Measurements from ENCODE around the gene MRPL19. TPM values are rescaled to one million over a fixed set of nuclear protein-coding genes. Genes with fewer than 3 reads are reported as not detected.

MRPL19 gene
- total and polyA plus RNA-seq, 2 of the 13 experiments (the other 11 are each of a cell fraction or from before 2014, with no cell fraction given): 43.2 to 163 TPM

GRCh38 chr2:75646583-75647425 lies at the start of gene MRPL19 (continued):
- TF ChIP-seq HMGXB4 (CRISPR knock-in tag; IDR thresholded peaks at IDR 0.05; ENCODE audit: borderline replicate concordance in 1 of 2, low read depth in 1 of 2): peak; percentile 95 to 98; a peak in 3 of 4 replicates
- 0 out of 2 replicates have a peak, but pooled peaks have one; percentile 24 for TF ChIP-seq MTF1 (CRISPR knock-in tag; IDR thresholded peaks at IDR 0.05)
- TF ChIP-seq DDIT3 (CRISPR knock-in tag; IDR thresholded peaks at IDR 0.05): no peak
- TF ChIP-seq ZNF749 (CRISPR knock-in tag; IDR thresholded peaks at IDR 0.05; ENCODE audit: borderline replicate concordance): no peak
- TF ChIP-seq FOSL1 (CRISPR knock-in tag; IDR thresholded peaks at IDR 0.05; ENCODE audit: borderline replicate concordance): peak; percentile 44; the same call in 1 of the 2 replicates
- TF ChIP-seq REST (IDR thresholded peaks at IDR 0.05; ENCODE audit: borderline replicate concordance in 1 of 2, low read depth in 1 of 2, low read length in 2 of 2): peak in 1 of 2 experiments; percentile 72; a peak in 1 of 4 replicates
- TF ChIP-seq RERE (CRISPR knock-in tag; IDR thresholded peaks at IDR 0.05; ENCODE audit: low read depth): peak; percentile 66; the same call in 1 of the 2 replicates
- TF ChIP-seq IRF1 (CRISPR knock-in tag; IDR thresholded peaks at IDR 0.05; ENCODE audit: low read depth): peak; percentile 86
- peak; percentile 94; the same call in 1 of the 2 replicates for TF ChIP-seq NFKB2 (CRISPR knock-in tag; IDR thresholded peaks at IDR 0.05; ENCODE audit: borderline replicate concordance)
- TF ChIP-seq ZNF317 (CRISPR knock-in tag; IDR thresholded peaks at IDR 0.05): peak; percentile 90

Data from HepG2 (cell line).